CD4-positive, CD25-positive, alpha-beta regulatory T cell (primary cell): ENCODE results near the gene TVP23C. TPM values are rescaled to one million over a fixed set of nuclear protein-coding genes. Genes with fewer than 3 reads are reported as not detected.
"Not testable (repeated sequence)": the region's sequence is repeated elsewhere in the genome, so short reads cannot be mapped to it uniquely, and the experiment has no call there.

Source experiments
- ATAC-seq, 2 donors: fragments of 150-1000 bp; cut with Tn5 transposase; one replicate each; pipeline ENCODE4 v1.10.0; 2021; ENCODE audit warnings: low read depth in 2 of 2, moderate number of reproducible peaks in 2 of 2, moderate library complexity in 1 of 2
- DNase-seq, 3 donors: peaks; one replicate each; pipeline versions ENCODE4 v3.0.0 to v3.0.0-alpha.2; 2012 to 2022; ENCODE audit warnings: mixed read lengths in 1 of 3
- H3K27ac ChIP-seq: one replicate; pipeline ENCODE4 v1.7.0; 2013; ENCODE audit warnings: mild to moderate bottlenecking, low read length; ENCODE audit not compliant: insufficient read depth, poor library complexity, severe bottlenecking
- H3K27me3 ChIP-seq: one replicate; pipeline ENCODE4 v1.7.0; 2013; ENCODE audit warnings: low read length; ENCODE audit not compliant: control insufficient read depth, insufficient read depth
- H3K36me3 ChIP-seq: one replicate; pipeline ENCODE4 v1.7.0; 2013; ENCODE audit warnings: mild to moderate bottlenecking, low read length, moderate library complexity; ENCODE audit not compliant: control insufficient read depth, insufficient read depth
- H3K4me1 ChIP-seq: 2 replicates; pipeline ENCODE4 v1.7.0; 2013; ENCODE audit warnings: mild to moderate bottlenecking, low read length; ENCODE audit not compliant: insufficient read depth, control insufficient read depth, poor library complexity, severe bottlenecking
- H3K4me3 ChIP-seq: one replicate; pipeline ENCODE4 v1.7.0; 2013; ENCODE audit warnings: low read depth, mild to moderate bottlenecking, low read length, moderate library complexity
- H3K9me3 ChIP-seq, 2 experiments: 1 replicate in 1 of 2; 2 replicates in 1 of 2; pipeline ENCODE4 v1.7.0; 2013; ENCODE audit warnings: low read length in 2 of 2, mild to moderate bottlenecking in 1 of 2, moderate library complexity in 1 of 2; ENCODE audit not compliant: control insufficient read depth in 2 of 2
- H3K27ac Mint-ChIP-seq, 3 donors: one replicate each; pipeline ENCODE4 v1.8.0; 2020 to 2022; ENCODE audit warnings: mild to moderate bottlenecking in 3 of 3, mixed read lengths in 3 of 3, moderate library complexity in 2 of 3
- H3K27me3 Mint-ChIP-seq: one replicate; pipeline ENCODE4 v1.8.0; 2022; ENCODE audit warnings: mild to moderate bottlenecking, mixed read lengths
- H3K36me3 Mint-ChIP-seq: one replicate; pipeline ENCODE4 v1.8.0; 2020; ENCODE audit warnings: mixed read lengths
- H3K4me1 Mint-ChIP-seq, 4 donors: one replicate each; pipeline ENCODE4 v1.8.0; 2020 to 2022; ENCODE audit warnings: mixed read lengths in 4 of 4, mild to moderate bottlenecking in 1 of 4
- H3K4me3 Mint-ChIP-seq, 4 donors: one replicate each; pipeline ENCODE4 v1.8.0; 2020 to 2022; ENCODE audit warnings: mild to moderate bottlenecking in 4 of 4, mixed read lengths in 4 of 4, moderate library complexity in 3 of 4
- H3K9me3 Mint-ChIP-seq, 7 donors: one replicate each; pipeline ENCODE4 v1.8.0; 2020 to 2022; ENCODE audit warnings: mixed read lengths in 7 of 7, mild to moderate bottlenecking in 3 of 7, moderate library complexity in 2 of 7
- polyA plus RNA-seq, 4 donors: library from polyadenylated mRNA; unstranded; fragments of 300-500 nt; fragmentation: Illumina TruSeq; gene quantifications; one replicate each; pipeline ENCODE4 v1.2.3, GENCODE V29; 2021
- total RNA-seq: library from RNA; stranded (reverse); gene quantifications from one replicate; pipeline ENCODE4 v1.2.3, GENCODE V29; 2022

The TVP23C gene
- total and polyA plus RNA-seq, 5 donors from 2014 or later: 3.2 to 48.9 (median 4.5) TPM

- no peaks in the 10 kb centered on the region for H3K9me3 Mint-ChIP-seq
- no peak overlapping the region for H3K27ac Mint-ChIP-seq
- H3K36me3 Mint-ChIP-seq: peaks cover 61% of the 10 kb centered on the region
- Histone ChIP-seq H3K9me3 (no peaks in the 10 kb centered on the region), H3K4me3 (no peak overlapping the region), H3K36me3 (peaks cover 31% of the 10 kb centered on the region), H3K27me3 (no peaks in the 10 kb centered on the region), H3K4me1 (no peaks in the 10 kb centered on the region), H3K27ac (no peak overlapping the region)
- no peak for DNase-seq
- ATAC-seq: no peak
- H3K27me3 Mint-ChIP-seq: no peaks in the 10 kb centered on the region
- peaks cover 0 to 17% (median 2%) of the 10 kb centered on the region in 4 donors for H3K4me1 Mint-ChIP-seq
- no peak overlapping the region for H3K4me3 Mint-ChIP-seq
These were observed 52.9 kb downstream of the TVP23C start for GRCh38 chr17:15510361-15510760.

DNA sequence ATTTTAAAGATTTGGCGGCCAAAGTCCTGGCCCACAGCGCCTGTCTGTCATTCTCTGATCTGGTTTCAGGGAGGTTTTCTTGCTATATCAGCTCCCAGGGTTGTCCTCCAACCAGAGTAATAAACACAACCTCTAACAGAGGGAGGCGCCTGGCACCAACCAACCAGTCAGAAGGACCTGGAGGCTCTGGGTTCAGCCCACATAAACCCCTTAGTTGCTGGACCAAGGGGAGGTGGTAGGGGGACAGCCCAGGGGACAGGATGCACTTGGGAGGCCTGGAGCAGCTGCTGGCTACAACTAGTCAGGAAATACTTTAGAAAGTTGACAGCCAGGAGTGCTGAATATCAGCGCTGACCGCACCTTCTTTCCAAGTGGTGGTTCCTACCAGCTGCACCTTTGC lies 54.2 kb downstream of the TVP23C start:
- no peak overlapping the region for H3K27ac ChIP-seq
- peak overlapping the region in 1 of 3 donors; percentile 67 for H3K27ac Mint-ChIP-seq
- peaks cover 56% of the 10 kb centered on the region for H3K36me3 Mint-ChIP-seq

GRCh38 chr17:15508466-15508865 lies 54.8 kb downstream of the TVP23C start:
- Mint-ChIP-seq H3K9me3 (no peaks in the 10 kb centered on the region), H3K4me1 (peaks cover 0 to 16% (median 6%) of the 10 kb centered on the region in 4 donors), H3K4me3 (no peak overlapping the region), H3K36me3 (peaks cover 53% of the 10 kb centered on the region), H3K27ac (peak overlapping the region in 1 of 3 donors; percentile 67), H3K27me3 (no peaks in the 10 kb centered on the region)
- no peak for ATAC-seq
- Histone ChIP-seq H3K36me3 (peaks cover 13% of the 10 kb centered on the region), H3K4me3 (no peak overlapping the region), H3K4me1 (no peaks in the 10 kb centered on the region), H3K27me3 (no peaks in the 10 kb centered on the region), H3K9me3 (no peaks in the 10 kb centered on the region), H3K27ac (no peak overlapping the region)
- DNase-seq: no peak

More for the DNA sequence above, 54.2 kb downstream of the TVP23C start:
- H3K9me3 Mint-ChIP-seq: no peaks in the 10 kb centered on the region
- no peak for DNase-seq
- ATAC-seq: no peak
- no peaks in the 10 kb centered on the region for H3K27me3 Mint-ChIP-seq
- H3K4me1 Mint-ChIP-seq: peaks cover 0 to 14% (median 2%) of the 10 kb centered on the region in 4 donors
- H3K4me3 Mint-ChIP-seq: no peak overlapping the region
- Histone ChIP-seq H3K4me3 (no peak overlapping the region), H3K9me3 (no peaks in the 10 kb centered on the region), H3K27me3 (no peaks in the 10 kb centered on the region), H3K4me1 (no peaks in the 10 kb centered on the region), H3K36me3 (peaks cover 18% of the 10 kb centered on the region)

- Mint-ChIP-seq H3K27ac (no peak overlapping the region), H3K9me3 (no peaks in the 10 kb centered on the region), H3K27me3 (no peaks in the 10 kb centered on the region), H3K36me3 (peaks cover 53% of the 10 kb centered on the region), H3K4me1 (peaks cover 0 to 19% (median 11%) of the 10 kb centered on the region in 4 donors), H3K4me3 (no peak overlapping the region)
- no peak overlapping the region for H3K4me3 ChIP-seq
- DNase-seq (no peak), ATAC-seq (no peak)
- no peaks in the 10 kb centered on the region for H3K27me3 ChIP-seq
- H3K27ac ChIP-seq: no peak overlapping the region
- peaks cover 3% of the 10 kb centered on the region for H3K4me1 ChIP-seq
- H3K36me3 ChIP-seq: peaks cover 13% of the 10 kb centered on the region
- H3K9me3 ChIP-seq: no peaks in the 10 kb centered on the region
These were observed 55.4 kb downstream of the TVP23C start for GRCh38 chr17:15507896-15508295.

DNA sequence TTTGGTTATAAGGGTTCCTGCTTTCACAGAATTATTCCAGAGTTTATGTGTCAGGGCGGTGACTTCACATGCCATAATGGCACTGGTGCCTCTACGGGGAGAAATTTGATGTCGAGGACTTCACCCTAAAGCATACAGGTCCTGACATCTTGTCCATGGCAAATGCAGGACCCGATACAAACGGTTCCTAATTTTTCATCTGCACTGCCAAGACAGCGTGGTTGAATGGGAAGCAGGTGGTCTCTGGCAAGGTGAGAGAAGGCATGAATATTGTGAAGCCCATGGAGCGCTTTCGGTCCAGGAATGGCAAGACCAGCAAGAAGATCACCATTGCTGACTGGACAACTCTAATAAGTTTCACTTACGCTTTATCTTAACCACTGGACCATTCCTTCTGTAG lies 56.3 kb downstream of the TVP23C start:
- ATAC-seq (no peak), DNase-seq (no peak)
- peaks cover 9% of the 10 kb centered on the region for H3K36me3 ChIP-seq
- Mint-ChIP-seq H3K36me3 (peaks cover 48% of the 10 kb centered on the region), H3K4me1 (peaks cover 0 to 20% (median 16%) of the 10 kb centered on the region in 4 donors), H3K27me3 (peaks cover 4% of the 10 kb centered on the region), H3K27ac (no peak overlapping the region), H3K9me3 (no peaks in the 10 kb centered on the region), H3K4me3 (no peak overlapping the region)
- H3K4me1 ChIP-seq: peaks cover 7% of the 10 kb centered on the region
- H3K27me3 ChIP-seq: no peaks in the 10 kb centered on the region
- H3K27ac ChIP-seq: no peak overlapping the region
- no peaks in the 10 kb centered on the region for H3K9me3 ChIP-seq
- no peak overlapping the region for H3K4me3 ChIP-seq

DNA sequence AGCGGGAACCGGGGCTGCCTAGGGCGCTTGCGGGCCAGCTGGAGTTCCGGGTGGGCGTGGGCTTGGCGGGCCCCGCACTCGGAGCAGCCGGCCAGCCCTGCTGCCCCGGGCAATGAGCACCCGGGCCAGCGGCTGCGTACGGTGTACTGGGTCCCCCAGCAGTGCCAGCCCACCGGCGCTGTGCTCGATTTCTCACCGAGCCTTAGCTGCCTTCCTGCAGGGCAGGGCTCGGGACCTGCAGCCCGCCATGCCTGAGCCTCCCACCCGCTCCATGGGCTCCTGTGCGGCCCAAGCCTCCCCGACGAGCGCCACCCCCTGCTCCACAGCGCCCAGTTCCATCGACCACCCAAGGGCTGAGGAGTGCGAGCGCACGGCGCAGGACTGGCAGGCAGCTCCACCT lies 57.6 kb downstream of the TVP23C start:
- H3K27me3 ChIP-seq, H3K9me3 Mint-ChIP-seq: not testable (repeated sequence)

DNA sequence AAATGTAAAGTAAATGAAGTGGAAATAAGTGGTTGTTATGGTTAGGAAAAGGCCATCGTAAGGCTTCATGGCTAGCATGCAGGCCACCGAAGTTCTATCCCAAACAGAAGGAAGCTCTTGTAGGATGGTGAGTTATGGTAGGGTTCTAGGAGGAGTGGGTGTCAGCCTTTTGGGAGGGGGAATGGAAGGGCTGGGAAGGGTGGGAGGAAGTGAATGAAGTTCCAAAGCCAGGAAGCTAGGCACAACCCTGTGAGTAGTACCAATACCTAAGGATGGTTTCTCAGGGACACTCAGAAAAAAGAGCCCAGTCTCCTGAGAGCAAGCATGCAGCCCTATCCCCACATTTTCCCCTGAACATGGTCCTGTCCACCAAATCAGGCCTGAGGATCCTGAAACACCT lies 59.6 kb downstream of the TVP23C start:
- H3K4me1 Mint-ChIP-seq: peaks cover 5 to 17% (median 13%) of the 10 kb centered on the region in 4 donors
- H3K36me3 Mint-ChIP-seq: peaks cover 54% of the 10 kb centered on the region
- DNase-seq (no peak), ATAC-seq (no peak)
- H3K9me3 Mint-ChIP-seq: no peaks in the 10 kb centered on the region
- no peaks in the 10 kb centered on the region for H3K27me3 ChIP-seq
- peaks cover 20% of the 10 kb centered on the region for H3K36me3 ChIP-seq
- peaks cover 4% of the 10 kb centered on the region for H3K27me3 Mint-ChIP-seq
- H3K9me3 ChIP-seq: no peaks in the 10 kb centered on the region
- no peak overlapping the region for H3K4me3 Mint-ChIP-seq
- H3K27ac ChIP-seq: no peak overlapping the region
- no peak overlapping the region for H3K4me3 ChIP-seq
- peaks cover 7% of the 10 kb centered on the region for H3K4me1 ChIP-seq
- H3K27ac Mint-ChIP-seq: no peak overlapping the region

More for the DNA sequence above, 57.6 kb downstream of the TVP23C start:
- not testable (repeated sequence) for DNase-seq, H3K27ac Mint-ChIP-seq, H3K27ac ChIP-seq, H3K4me1 ChIP-seq, H3K4me3 Mint-ChIP-seq, ATAC-seq, H3K27me3 Mint-ChIP-seq, H3K9me3 ChIP-seq, H3K4me3 ChIP-seq
- H3K4me1 Mint-ChIP-seq: peaks cover 5 to 20% (median 15%) of the 10 kb centered on the region in 4 donors
- peaks cover 15% of the 10 kb centered on the region for H3K36me3 ChIP-seq
- peaks cover 53% of the 10 kb centered on the region for H3K36me3 Mint-ChIP-seq

GRCh38 chr17:15502369-15503112 lies 60.7 kb downstream of the TVP23C start:
- Mint-ChIP-seq H3K27ac (peak overlapping the region in 2 of 3 donors; percentile 53 to 68), H3K4me3 (peak overlapping the region in 1 of 4 donors; percentile 45), H3K27me3 (peaks cover 4% of the 10 kb centered on the region), H3K9me3 (no peaks in the 10 kb centered on the region), H3K36me3 (peaks cover 52% of the 10 kb centered on the region), H3K4me1 (peaks cover 5 to 17% (median 12%) of the 10 kb centered on the region in 4 donors)
- H3K36me3 ChIP-seq: peaks cover 20% of the 10 kb centered on the region
- H3K4me3 ChIP-seq: no peak overlapping the region
- ATAC-seq: peak; percentile 65 to 70
- H3K4me1 ChIP-seq: peaks cover 7% of the 10 kb centered on the region
- no peaks in the 10 kb centered on the region for H3K9me3 ChIP-seq
- DNase-seq: peak; percentile 20 to 69 (median 44)
- H3K27ac ChIP-seq: no peak overlapping the region
- H3K27me3 ChIP-seq: no peaks in the 10 kb centered on the region
